ENCODE results near the gene UBE2J2.

DNA sequence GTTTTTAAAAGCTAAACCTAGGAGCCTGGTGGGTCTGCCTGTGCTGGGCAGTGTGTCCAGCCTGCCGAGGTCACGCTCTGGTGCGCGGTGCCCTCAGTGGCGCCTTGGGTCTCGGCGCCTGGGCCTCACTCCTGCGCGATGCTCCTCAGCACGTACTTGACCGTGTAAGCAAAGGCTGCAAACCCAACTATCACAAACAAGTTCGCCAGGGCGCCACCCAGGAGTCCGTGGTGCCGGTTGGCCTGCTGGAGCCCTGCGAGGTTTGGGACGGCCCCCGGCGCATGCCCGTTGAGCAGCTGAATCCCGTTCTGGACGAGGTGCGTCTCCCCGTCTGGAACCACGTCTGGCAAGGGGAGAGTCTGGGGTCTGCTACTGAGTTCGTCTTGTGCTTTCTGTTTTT lies 18.6 kb downstream of the UBE2J2 start:
- TF ChIP-seq, protein P1, sequence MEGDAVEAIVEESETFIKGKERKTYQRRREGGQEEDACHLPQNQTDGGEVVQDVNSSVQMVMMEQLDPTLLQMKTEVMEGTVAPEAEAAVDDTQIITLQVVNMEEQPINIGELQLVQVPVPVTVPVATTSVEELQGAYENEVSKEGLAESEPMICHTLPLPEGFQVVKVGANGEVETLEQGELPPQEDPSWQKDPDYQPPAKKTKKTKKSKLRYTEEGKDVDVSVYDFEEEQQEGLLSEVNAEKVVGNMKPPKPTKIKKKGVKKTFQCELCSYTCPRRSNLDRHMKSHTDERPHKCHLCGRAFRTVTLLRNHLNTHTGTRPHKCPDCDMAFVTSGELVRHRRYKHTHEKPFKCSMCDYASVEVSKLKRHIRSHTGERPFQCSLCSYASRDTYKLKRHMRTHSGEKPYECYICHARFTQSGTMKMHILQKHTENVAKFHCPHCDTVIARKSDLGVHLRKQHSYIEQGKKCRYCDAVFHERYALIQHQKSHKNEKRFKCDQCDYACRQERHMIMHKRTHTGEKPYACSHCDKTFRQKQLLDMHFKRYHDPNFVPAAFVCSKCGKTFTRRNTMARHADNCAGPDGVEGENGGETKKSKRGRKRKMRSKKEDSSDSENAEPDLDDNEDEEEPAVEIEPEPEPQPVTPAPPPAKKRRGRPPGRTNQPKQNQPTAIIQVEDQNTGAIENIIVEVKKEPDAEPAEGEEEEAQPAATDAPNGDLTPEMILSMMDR (IDR thresholded peaks at IDR 0.05 in 4 of 5, conservative IDR thresholded peaks at IDR 0.05 in 1 of 5), result no peak
- no peak for TF ChIP-seq POLR2A (IDR thresholded peaks at IDR 0.05)

All from gastrocnemius medialis (tissue), 4 donors.